HepG2 (cell line): Measurements from ENCODE around the gene SLC36A3. TPM values are rescaled to one million over a fixed set of nuclear protein-coding genes. Genes with fewer than 3 reads are reported as not detected.

Experiments used
- ATAC-seq: fragments of 200-7000 bp; cut with Tn5 transposase; 3 replicates; pipeline ENCODE4 v1.9.1; 2020; ENCODE audit warnings: mild to moderate bottlenecking, moderate library complexity
- BruUV-seq: library from RNA; stranded (reverse); fragments of 400-500 nt; replicated peaks from 2 replicates; lab custom pipeline; 2021; lab: Mats Ljungman, UMichigan
- CTCF ChIA-PET: fragments of 300-600 bp; formaldehyde crosslinking; extraction: SDS; loops from one replicate; lab custom pipeline; 2021; ENCODE audit warnings: low total read pairs, inconsistent platforms, low intra/inter-chr PET ratio; lab: Yijun Ruan, JAX
- POLR2A ChIA-PET: fragments of 350-600 bp; sonication (Branson Sonifier 250); formaldehyde crosslinking; loops from one replicate; lab custom pipeline; 2020; ENCODE audit warnings: antibody characterized with exemption, inconsistent platforms; lab: Yijun Ruan, JAX
- DNase-seq: peaks from one replicate; pipeline ENCODE4 v3.0.0-alpha.2; 2015; ENCODE audit warnings: low spot score
- FAIRE-seq: peaks from 3 replicates; lab custom pipeline; 2011; peaks lifted over from hg19 to GRCh38; lab: Jason Lieb, UNC
- H2AFZ ChIP-seq: one replicate; pipeline ENCODE4 v1.6.1; 2011; ENCODE audit warnings: low read length, inconsistent platforms
- H3K27ac ChIP-seq: fragments of 300-600 bp; 3 replicates; pipeline ENCODE4 v1.8.0; 2011; ENCODE audit warnings: mixed run types, mild to moderate bottlenecking, mixed read lengths, low read length, inconsistent platforms; ENCODE audit not compliant: insufficient read depth; ENCODE audit errors: extremely low read length
- H3K27me3 ChIP-seq, 2 experiments: fragments of 200-600 bp in 1 of 2; 2 replicates in 1 of 2; 3 replicates in 1 of 2; pipeline versions ENCODE4 v1.6.0 to v1.8.0; 2011; ENCODE audit warnings: low read length in 2 of 2, mild to moderate bottlenecking in 2 of 2, moderate library complexity in 2 of 2, inconsistent platforms in 1 of 2; ENCODE audit not compliant: insufficient read depth in 2 of 2, control insufficient read depth in 1 of 2
- H3K36me3 ChIP-seq, 2 experiments: fragments of 200-600 bp in 1 of 2; replicated peaks in 1 of 2; 2 replicates in 1 of 2; 3 replicates in 1 of 2; pipeline versions ENCODE4 v1.5.1 to v1.8.0; 2011; ENCODE audit warnings: low read length in 2 of 2, inconsistent platforms in 1 of 2; ENCODE audit not compliant: insufficient read depth in 2 of 2, control insufficient read depth in 1 of 2
- H3K4me1 ChIP-seq: 2 replicates; pipeline ENCODE4 v1.5.1; 2012; ENCODE audit warnings: low read length, inconsistent platforms; ENCODE audit not compliant: insufficient read depth
- H3K4me2 ChIP-seq: 2 replicates; pipeline ENCODE4 v1.6.0; 2011; ENCODE audit warnings: low read depth, low read length, inconsistent platforms
- H3K4me3 ChIP-seq, 3 experiments: fragments of 200-600 bp in 1 of 3; sonication (generic), shearing (Covaris generic) in 1 of 3; replicated peaks in 1 of 3; 2 replicates each; pipeline ENCODE4 v1.5.1; 2011 to 2016; ENCODE audit warnings: low read length in 3 of 3, inconsistent platforms in 2 of 3, low read depth in 2 of 3, mild to moderate bottlenecking in 2 of 3, control low read depth in 1 of 3, mixed read lengths in 1 of 3; ENCODE audit not compliant: insufficient read depth in 1 of 3
- H3K79me2 ChIP-seq: one replicate; pipeline ENCODE4 v1.6.1; 2011; ENCODE audit warnings: low read length, inconsistent platforms; ENCODE audit not compliant: insufficient read depth
- H3K9ac ChIP-seq: 2 replicates; pipeline ENCODE4 v1.6.0; 2011; ENCODE audit warnings: mild to moderate bottlenecking, low read depth, low read length, inconsistent platforms; ENCODE audit not compliant: insufficient read depth
- H3K9me3 ChIP-seq: 2 replicates; pipeline ENCODE4 v1.5.1; 2012; ENCODE audit warnings: mild to moderate bottlenecking, low read length
- H4K20me1 ChIP-seq: 2 replicates; pipeline ENCODE4 v1.6.0; 2011; ENCODE audit warnings: inconsistent platforms, mild to moderate bottlenecking, low read length, moderate library complexity; ENCODE audit not compliant: insufficient read depth
- BRCA1 ChIP-seq: sonication (generic); formaldehyde crosslinking; IDR thresholded peaks from 2 replicates; pipeline ENCODE4 v1.4.0; 2020; ENCODE audit warnings: missing genetic modification reagents
- CTCF ChIP-seq: sonication (generic); formaldehyde crosslinking; IDR thresholded peaks from 2 replicates; pipeline ENCODE4 v1.5.0; 2020; ENCODE audit warnings: mild to moderate bottlenecking, missing genetic modification reagents, moderate library complexity
- FUBP1 ChIP-seq: sonication (generic); formaldehyde crosslinking; IDR thresholded peaks from 2 replicates; pipeline ENCODE4 v1.5.1; 2020; ENCODE audit warnings: missing genetic modification reagents, mild to moderate bottlenecking, borderline replicate concordance
- NFE2 ChIP-seq: sonication (generic); formaldehyde crosslinking; IDR thresholded peaks from 2 replicates; pipeline ENCODE4 v1.4.0; 2020; ENCODE audit warnings: missing genetic modification reagents
- STAG1 ChIP-seq: sonication (generic); formaldehyde crosslinking; IDR thresholded peaks from 2 replicates; pipeline ENCODE4 v1.4.0; 2020; ENCODE audit warnings: missing genetic modification reagents
- TOPORS ChIP-seq: sonication (generic); formaldehyde crosslinking; IDR thresholded peaks from 2 replicates; pipeline ENCODE4 v1.8.0; 2023; ENCODE audit warnings: mild to moderate bottlenecking, missing genetic modification reagents
- ZMAT5 ChIP-seq: sonication (generic); formaldehyde crosslinking; IDR thresholded peaks from 2 replicates; pipeline ENCODE4 v1.5.0; 2020; ENCODE audit warnings: mild to moderate bottlenecking, low read depth, missing genetic modification reagents, borderline replicate concordance
- ZNF275 ChIP-seq: sonication (generic); formaldehyde crosslinking; IDR thresholded peaks from 2 replicates; pipeline ENCODE4 v1.8.0; 2022; ENCODE audit warnings: missing genetic modification reagents, mild to moderate bottlenecking, inconsistent platforms, borderline replicate concordance
- ZNF609 ChIP-seq: sonication (generic); formaldehyde crosslinking; IDR thresholded peaks from 2 replicates; pipeline ENCODE4 v1.4.0; 2020; ENCODE audit warnings: mild to moderate bottlenecking, missing genetic modification reagents, borderline replicate concordance
- WGBS: methylation state at CpG from one replicate; pipeline ENCODE4 v1.1.6; 2017; ENCODE audit warnings: low lambda C conversion rate; 5-methylcytosine and 5-hydroxymethylcytosine counted together
- in situ Hi-C: cut with HindIII; loops from 2 replicates; pipeline ENCODE4 v1.10.0; 2017; ENCODE audit warnings: low pct_unique_long_range_greater_than_20kb; ENCODE audit not compliant: extremely low pct_ligation_motif_present
- intact Hi-C: fragments of 100-400 bp; cut with micrococcal nuclease; formaldehyde crosslinking; loops from one replicate; pipeline ENCODE4 v1.10.0; 2022; ENCODE audit not compliant: unreplicated experiment
- polyA plus RNA-seq, 8 experiments: library from polyadenylated mRNA; depleted of rRNA in 3 of 8; stranded (reverse) in 7 of 8; unstranded in 1 of 8; fragments of >200 nt; fragmentation: Illumina TruSeq in 4 of 8; extraction: Trizol in 4 of 8; gene quantifications; 2 replicates each; pipeline versions ENCODE4 v1.2.1 to v1.2.3, GENCODE V29; 2011 to 2016; ENCODE audit warnings: low read depth in 4 of 8, missing spikeins in 1 of 8, mixed read lengths in 1 of 8; ENCODE audit not compliant: insufficient read depth in 1 of 8
- total RNA-seq, 5 experiments: library from RNA; depleted of rRNA; stranded (reverse); fragments of >200 nt; fragmentation: Illumina TruSeq; extraction: Trizol; gene quantifications; 2 replicates each; pipeline ENCODE4 v1.2.3, GENCODE V29; 2016; ENCODE audit warnings: low read depth in 1 of 5

The SLC36A3 gene
- total and polyA plus RNA-seq, 2 of the 13 experiments (the other 11 are each of a cell fraction or from before 2014, with no cell fraction given): not detected

- TF ChIP-seq ZNF275 (CRISPR knock-in tag): no peak
- no peak for TF ChIP-seq ZNF609 (CRISPR knock-in tag)
- TF ChIP-seq, all 625 proteins: peak for 0
These were observed 17.9 kb downstream of the SLC36A3 start (continued) for GRCh38 chr5:151285683-151286082.

GRCh38 chr5:151284392-151284967 is 19.1 kb downstream of the SLC36A3 start:
- H3K79me2 ChIP-seq: no peaks in the 10 kb centered on the region
- in situ Hi-C loops: no loop called here
- DNase-seq (no peak), FAIRE-seq (no peak), ATAC-seq (no peak)
- POLR2A ChIA-PET: no interaction called here
- H3K9me3 ChIP-seq: no peaks in the 10 kb centered on the region
- no peaks in the 10 kb centered on the region for H3K4me1 ChIP-seq
- TF ChIP-seq NFE2 (CRISPR knock-in tag) (no peak), ZMAT5 (CRISPR knock-in tag) (no peak), STAG1 (CRISPR knock-in tag) (0 out of 2 replicates have a peak, but pooled peaks have one; percentile 12), TOPORS (CRISPR knock-in tag) (no peak), BRCA1 (CRISPR knock-in tag) (no peak), CTCF (peak; percentile 52), FUBP1 (CRISPR knock-in tag) (no peak)
- intact Hi-C loops: no loop called here
- peaks cover 0 to 4% of the 10 kb centered on the region in 2 experiments; a peak in 1 of 5 replicates for H3K27me3 ChIP-seq
- WGBS: 1% methylated on average over 8 of the region's 8 CpGs
- no peak overlapping the region for H2AFZ ChIP-seq
- H3K4me2 ChIP-seq: no peak overlapping the region
- BruUV-seq: no TSS peak
- CTCF ChIA-PET: no interaction called here
- H4K20me1 ChIP-seq: no peaks in the 10 kb centered on the region
- no peak overlapping the region for H3K27ac ChIP-seq
- H3K36me3 ChIP-seq: no peaks in the 10 kb centered on the region
- no peak overlapping the region for H3K4me3 ChIP-seq
- H3K9ac ChIP-seq: no peak overlapping the region
